ENCODE data around the gene TESMIN.
A peak's percentile ranks its signal among the peaks of the same experiment; 100 is the strongest.

The TESMIN gene

DNA sequence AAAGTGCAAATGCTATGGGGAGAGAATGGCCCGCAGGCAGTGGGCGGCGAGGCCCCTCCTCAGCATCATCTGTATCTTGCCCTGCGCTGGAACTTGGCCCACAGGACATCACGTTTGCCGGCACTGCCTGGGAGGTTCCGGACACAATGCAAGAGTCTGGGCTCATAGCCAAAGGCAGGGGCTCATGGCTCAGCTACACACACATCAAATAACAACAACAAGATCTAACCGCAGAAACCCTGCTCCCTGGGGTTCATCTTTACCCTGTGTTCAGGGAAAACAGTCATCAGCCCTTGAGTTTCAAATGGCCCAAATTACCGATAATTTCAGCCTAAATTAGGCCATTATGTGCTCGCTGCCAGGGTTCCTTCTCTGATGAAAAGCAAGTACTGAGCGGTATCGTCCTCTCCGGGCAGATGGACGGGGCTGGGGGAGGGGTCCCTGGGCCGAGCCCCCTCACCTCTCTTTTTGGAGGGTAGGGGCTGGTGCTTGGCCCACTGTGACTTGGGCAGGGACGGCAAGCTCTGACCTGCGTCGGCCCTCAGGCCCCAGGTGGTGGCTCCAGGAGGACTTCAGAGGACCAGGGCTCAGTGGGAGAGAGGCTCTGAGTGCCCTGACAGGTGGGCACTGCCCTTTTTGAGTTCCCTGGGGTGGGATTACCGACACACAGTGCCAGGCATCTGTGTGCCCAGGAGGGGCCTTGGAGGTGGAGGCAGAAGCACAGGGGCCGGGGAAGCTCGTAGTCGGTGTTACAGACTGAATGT is 92.0 kb downstream of the TESMIN start:
- TF ChIP-seq NFIC (IDR thresholded peaks at IDR 0.05) (peak; percentile 92), EGR1 (IDR thresholded peaks at IDR 0.05) (no peak), RAD21 (IDR thresholded peaks at IDR 0.05; ENCODE audit: low read depth) (peak; percentile 7; the same call in 1 of the 2 replicates)

DNA sequence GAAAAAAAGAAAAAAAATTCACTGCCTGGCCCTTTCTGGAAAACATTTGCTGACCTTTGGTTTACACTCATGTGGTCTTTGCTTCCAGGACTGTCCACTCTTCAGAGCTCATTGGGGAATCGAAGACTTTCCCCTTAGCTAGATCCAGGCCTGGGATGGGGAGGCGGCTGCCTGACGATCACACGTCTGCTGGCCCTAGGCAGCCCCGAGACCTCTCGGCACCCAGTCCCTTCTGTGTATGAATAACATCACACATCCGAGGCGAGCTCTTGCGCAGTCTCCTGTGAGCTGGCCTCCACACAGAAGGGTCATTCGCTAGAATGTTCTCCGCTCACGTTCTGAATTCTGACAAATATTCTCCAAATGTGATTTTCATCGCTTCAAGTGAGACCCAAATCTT is 92.7 kb downstream of the TESMIN start:
- TF ChIP-seq FOXM1 (IDR thresholded peaks at IDR 0.05; ENCODE audit: borderline replicate concordance, low read depth), result no peak
- TF ChIP-seq TEAD4 (IDR thresholded peaks at IDR 0.05), result no peak
- TF ChIP-seq, protein P1, sequence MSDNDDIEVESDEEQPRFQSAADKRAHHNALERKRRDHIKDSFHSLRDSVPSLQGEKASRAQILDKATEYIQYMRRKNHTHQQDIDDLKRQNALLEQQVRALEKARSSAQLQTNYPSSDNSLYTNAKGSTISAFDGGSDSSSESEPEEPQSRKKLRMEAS (IDR thresholded peaks at IDR 0.05), result no peak

DNA sequence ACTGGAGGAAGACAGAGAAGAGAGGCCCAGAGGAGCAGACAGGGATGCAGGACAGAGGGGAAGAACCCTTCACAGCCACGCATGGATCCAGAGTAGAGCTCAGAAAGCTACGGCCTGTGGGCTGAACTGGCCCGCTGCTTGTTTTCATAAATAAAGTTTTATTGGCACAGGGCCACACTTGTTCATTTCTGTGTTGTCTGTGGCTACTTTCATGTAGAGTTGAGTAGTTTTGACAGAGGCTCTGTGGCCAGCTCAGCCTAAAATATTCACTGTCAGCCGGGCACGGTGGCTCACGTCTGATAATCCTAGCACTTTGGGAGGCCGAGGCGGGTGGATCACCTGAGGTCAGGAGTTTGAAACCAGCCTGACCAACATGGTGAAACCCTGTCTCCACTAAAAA is 93.2 kb downstream of the TESMIN start:
- TF ChIP-seq NFIC (IDR thresholded peaks at IDR 0.05) (no peak), YY1 (IDR thresholded peaks at IDR 0.05; ENCODE audit: low read depth) (no peak), TCF12 (IDR thresholded peaks at IDR 0.05; ENCODE audit: low read depth) (no peak), EGR1 (IDR thresholded peaks at IDR 0.05) (no peak), CEBPB (IDR thresholded peaks at IDR 0.05) (no peak), TEAD4 (IDR thresholded peaks at IDR 0.05) (no peak), TAF1 (IDR thresholded peaks at IDR 0.05; ENCODE audit: low read depth) (no peak), ZBTB7A (IDR thresholded peaks at IDR 0.05; ENCODE audit: low read depth) (no peak), CREB1 (IDR thresholded peaks at IDR 0.05; ENCODE audit: low read depth) (no peak), FOXM1 (IDR thresholded peaks at IDR 0.05; ENCODE audit: borderline replicate concordance, low read depth) (no peak), EP300 (IDR thresholded peaks at IDR 0.05; ENCODE audit: borderline replicate concordance) (no peak), RAD21 (IDR thresholded peaks at IDR 0.05; ENCODE audit: low read depth) (no peak)
- TF ChIP-seq, protein P2, sequence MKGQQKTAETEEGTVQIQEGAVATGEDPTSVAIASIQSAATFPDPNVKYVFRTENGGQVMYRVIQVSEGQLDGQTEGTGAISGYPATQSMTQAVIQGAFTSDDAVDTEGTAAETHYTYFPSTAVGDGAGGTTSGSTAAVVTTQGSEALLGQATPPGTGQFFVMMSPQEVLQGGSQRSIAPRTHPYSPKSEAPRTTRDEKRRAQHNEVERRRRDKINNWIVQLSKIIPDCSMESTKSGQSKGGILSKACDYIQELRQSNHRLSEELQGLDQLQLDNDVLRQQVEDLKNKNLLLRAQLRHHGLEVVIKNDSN (IDR thresholded peaks at IDR 0.05), result no peak
- TF ChIP-seq, protein P3, sequence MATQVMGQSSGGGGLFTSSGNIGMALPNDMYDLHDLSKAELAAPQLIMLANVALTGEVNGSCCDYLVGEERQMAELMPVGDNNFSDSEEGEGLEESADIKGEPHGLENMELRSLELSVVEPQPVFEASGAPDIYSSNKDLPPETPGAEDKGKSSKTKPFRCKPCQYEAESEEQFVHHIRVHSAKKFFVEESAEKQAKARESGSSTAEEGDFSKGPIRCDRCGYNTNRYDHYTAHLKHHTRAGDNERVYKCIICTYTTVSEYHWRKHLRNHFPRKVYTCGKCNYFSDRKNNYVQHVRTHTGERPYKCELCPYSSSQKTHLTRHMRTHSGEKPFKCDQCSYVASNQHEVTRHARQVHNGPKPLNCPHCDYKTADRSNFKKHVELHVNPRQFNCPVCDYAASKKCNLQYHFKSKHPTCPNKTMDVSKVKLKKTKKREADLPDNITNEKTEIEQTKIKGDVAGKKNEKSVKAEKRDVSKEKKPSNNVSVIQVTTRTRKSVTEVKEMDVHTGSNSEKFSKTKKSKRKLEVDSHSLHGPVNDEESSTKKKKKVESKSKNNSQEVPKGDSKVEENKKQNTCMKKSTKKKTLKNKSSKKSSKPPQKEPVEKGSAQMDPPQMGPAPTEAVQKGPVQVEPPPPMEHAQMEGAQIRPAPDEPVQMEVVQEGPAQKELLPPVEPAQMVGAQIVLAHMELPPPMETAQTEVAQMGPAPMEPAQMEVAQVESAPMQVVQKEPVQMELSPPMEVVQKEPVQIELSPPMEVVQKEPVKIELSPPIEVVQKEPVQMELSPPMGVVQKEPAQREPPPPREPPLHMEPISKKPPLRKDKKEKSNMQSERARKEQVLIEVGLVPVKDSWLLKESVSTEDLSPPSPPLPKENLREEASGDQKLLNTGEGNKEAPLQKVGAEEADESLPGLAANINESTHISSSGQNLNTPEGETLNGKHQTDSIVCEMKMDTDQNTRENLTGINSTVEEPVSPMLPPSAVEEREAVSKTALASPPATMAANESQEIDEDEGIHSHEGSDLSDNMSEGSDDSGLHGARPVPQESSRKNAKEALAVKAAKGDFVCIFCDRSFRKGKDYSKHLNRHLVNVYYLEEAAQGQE (IDR thresholded peaks at IDR 0.05; ENCODE audit: low read depth), result no peak
- TF ChIP-seq, protein P1 (IDR thresholded peaks at IDR 0.05), result no peak

Data from Ishikawa (cell line).